Colonic mucosa (tissue), 4 donors: ENCODE results near the gene TNFRSF1B. TPM values are rescaled to one million over a fixed set of nuclear protein-coding genes. Genes with fewer than 3 reads are reported as not detected.

Experiments used
- DNase-seq: peaks from one replicate; pipeline ENCODE4 v3.0.0-alpha.2; 2020
- H3K27ac ChIP-seq: fragments of 200-600 bp; one replicate; pipeline ENCODE4 v1.8.0; 2021
- H3K27me3 ChIP-seq: fragments of 200-600 bp; one replicate; pipeline ENCODE4 v1.8.0; 2021
- H3K36me3 ChIP-seq: fragments of 200-600 bp; one replicate; pipeline ENCODE4 v1.8.0; 2021
- H3K4me1 ChIP-seq: fragments of 200-600 bp; one replicate; pipeline ENCODE4 v1.8.0; 2021; ENCODE audit warnings: mild to moderate bottlenecking
- H3K4me3 ChIP-seq: fragments of 200-600 bp; one replicate; pipeline ENCODE4 v1.8.0; 2021
- H3K9ac ChIP-seq, 2 donors: one replicate each; pipeline ENCODE4 v1.7.0; 2013; ENCODE audit warnings: control low read depth in 2 of 2, low read depth in 2 of 2, low read length in 2 of 2
- H3K9me3 ChIP-seq: fragments of 200-600 bp; one replicate; pipeline ENCODE4 v1.8.0; 2021
- CTCF ChIP-seq: fragments of 200-600 bp; IDR thresholded peaks from one replicate; pipeline ENCODE4 v1.8.0; 2022; ENCODE audit warnings: antibody characterized with exemption, mild to moderate bottlenecking
- intact Hi-C: fragments of 100-400 bp; cut with DNase I; formaldehyde crosslinking; loops from one replicate; pipeline ENCODE4 v1.14.1; 2022
- total RNA-seq, 2 donors: library from RNA; stranded (reverse); fragmentation: NEBNext Ultra II Directional in 1 of 2; extraction: Animal tissue kit (Norgen Biotek cat#: 25700) in 1 of 2; gene quantifications; one replicate each; pipeline ENCODE4 v1.2.1, GENCODE V29; 2021
- donor health status: healthy.
- donor health status: DM: no; HTN: no; CAD: no.
- donor health status: DM: no; HTN: no; CAD: no.

TNFRSF1B gene
- total RNA-seq, 2 donors from 2014 or later: 27.2 to 28.1 TPM

- intact Hi-C loops: no loop called here
- Histone ChIP-seq H3K27ac (peak overlapping the region; percentile 24), H3K27me3 (no peaks in the 10 kb centered on the region), H3K4me3 (no peak overlapping the region), H3K4me1 (no peaks in the 10 kb centered on the region), H3K9me3 (no peaks in the 10 kb centered on the region), H3K36me3 (no peaks in the 10 kb centered on the region), H3K9ac (no peak overlapping the region)
- no peak for DNase-seq
- TF ChIP-seq CTCF: no peak
These were observed 10.6 kb downstream of the TNFRSF1B start for GRCh38 chr1:12177156-12177998.

GRCh38 chr1:12177999-12178441 is 11.2 kb downstream of the TNFRSF1B start:
- Histone ChIP-seq H3K27ac (peak overlapping the region; percentile 49), H3K4me1 (no peaks in the 10 kb centered on the region), H3K36me3 (no peaks in the 10 kb centered on the region), H3K9me3 (no peaks in the 10 kb centered on the region), H3K4me3 (no peak overlapping the region), H3K9ac (peak overlapping the region in 1 of 2 donors; percentile 5), H3K27me3 (no peaks in the 10 kb centered on the region)
- DNase-seq: peak; percentile 61
- no peak for TF ChIP-seq CTCF
- intact Hi-C loops: no loop called here

- H3K4me1 ChIP-seq: no peaks in the 10 kb centered on the region
- H3K36me3 ChIP-seq: no peaks in the 10 kb centered on the region
- H3K27ac ChIP-seq: peak overlapping the region; percentile 49
- DNase-seq: no peak
- no peak overlapping the region for H3K4me3 ChIP-seq
- TF ChIP-seq CTCF: no peak
- no peaks in the 10 kb centered on the region for H3K27me3 ChIP-seq
- H3K9me3 ChIP-seq: no peaks in the 10 kb centered on the region
- intact Hi-C loops: no loop called here
- no peak overlapping the region for H3K9ac ChIP-seq
These were observed 11.7 kb downstream of the TNFRSF1B start for GRCh38 chr1:12178511-12178910.

- Histone ChIP-seq H3K36me3 (no peaks in the 10 kb centered on the region), H3K9ac (no peak overlapping the region), H3K4me1 (peaks cover 3% of the 10 kb centered on the region), H3K27me3 (no peaks in the 10 kb centered on the region), H3K27ac (peak overlapping the region; percentile 49), H3K4me3 (no peak overlapping the region), H3K9me3 (no peaks in the 10 kb centered on the region)
- intact Hi-C loops: no loop called here
- DNase-seq: no peak
- no peak for TF ChIP-seq CTCF
These were observed 12.3 kb downstream of the TNFRSF1B start for GRCh38 chr1:12179111-12179519.

GRCh38 chr1:12179676-12180075 is 12.9 kb downstream of the TNFRSF1B start:
- no peak for DNase-seq
- H3K9ac ChIP-seq: no peak overlapping the region
- no peak overlapping the region for H3K4me3 ChIP-seq
- intact Hi-C loops: no loop called here
- peak overlapping the region; percentile 49 for H3K27ac ChIP-seq
- no peaks in the 10 kb centered on the region for H3K36me3 ChIP-seq
- no peaks in the 10 kb centered on the region for H3K27me3 ChIP-seq
- H3K4me1 ChIP-seq: peaks cover 3% of the 10 kb centered on the region
- no peak for TF ChIP-seq CTCF
- no peaks in the 10 kb centered on the region for H3K9me3 ChIP-seq
